ENCODE results near the gene NUP210. TPM values are rescaled to one million over a fixed set of nuclear protein-coding genes. Genes with fewer than 3 reads are reported as not detected.

The NUP210 gene
- polyA plus RNA-seq, 1 donor = 26.0 TPM

GRCh38 chr3:13308380-13308801 lies 111.7 kb downstream of the NUP210 start:
- DNase-seq = peak; percentile 18 to 26
- Histone ChIP-seq H3K27ac (ENCODE audit: low read length) (no peak overlapping the region), H3K4me3 (ENCODE audit: low read length) (no peak overlapping the region), H3K27me3 (ENCODE audit: control insufficient read depth, insufficient read depth, low read length) (peaks cover 7% of the 10 kb centered on the region), H3K4me1 (ENCODE audit: control insufficient read depth, insufficient read depth, low read length) (no peaks in the 10 kb centered on the region), H3K36me3 (ENCODE audit: control insufficient read depth, insufficient read depth, low read length) (no peaks in the 10 kb centered on the region), H3K9me3 (ENCODE audit: control insufficient read depth, low read depth, low read length) (no peaks in the 10 kb centered on the region)
- WGBS (ENCODE audit: insufficient coverage, low lambda C conversion rate) = no CpG with 5 or more reads among the region's 6 CpGs

GRCh38 chr3:13307041-13307440 lies 113.1 kb downstream of the NUP210 start:
- Histone ChIP-seq H3K4me3 (ENCODE audit: low read length) (no peak overlapping the region), H3K4me1 (ENCODE audit: control insufficient read depth, insufficient read depth, low read length) (no peaks in the 10 kb centered on the region), H3K27me3 (ENCODE audit: control insufficient read depth, insufficient read depth, low read length) (peaks cover 8% of the 10 kb centered on the region), H3K27ac (ENCODE audit: low read length) (no peak overlapping the region), H3K36me3 (ENCODE audit: control insufficient read depth, insufficient read depth, low read length) (no peaks in the 10 kb centered on the region), H3K9me3 (ENCODE audit: control insufficient read depth, low read depth, low read length) (no peaks in the 10 kb centered on the region)
- no peak for DNase-seq
- no CpG with 5 or more reads among the region's 11 CpGs for WGBS (ENCODE audit: insufficient coverage, low lambda C conversion rate)

DNA sequence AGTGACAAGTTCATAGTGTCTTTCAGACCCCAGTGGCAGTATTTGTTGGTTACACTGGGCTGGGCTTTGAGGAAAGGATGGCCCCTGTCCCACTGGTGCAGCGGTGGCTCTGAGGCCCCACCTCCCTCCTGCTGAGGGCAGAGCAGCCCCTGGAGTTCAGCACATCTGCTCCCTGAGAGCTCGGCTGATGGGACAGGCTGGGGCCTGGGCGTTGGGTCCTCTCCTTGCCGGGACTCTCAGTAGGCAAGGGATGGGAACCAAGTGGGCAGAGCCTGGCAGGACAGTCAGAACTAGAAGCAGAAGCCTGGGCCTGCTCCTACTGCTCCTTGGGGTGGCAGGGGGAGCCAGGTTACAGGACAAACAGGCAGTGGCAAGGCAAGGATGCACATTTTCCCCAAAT lies 114.5 kb downstream of the NUP210 start:
- DNase-seq = no peak
- H3K27ac ChIP-seq (ENCODE audit: low read length) = no peak overlapping the region
- H3K9me3 ChIP-seq (ENCODE audit: control insufficient read depth, low read depth, low read length) = no peaks in the 10 kb centered on the region
- H3K36me3 ChIP-seq (ENCODE audit: control insufficient read depth, insufficient read depth, low read length) = no peaks in the 10 kb centered on the region
- H3K27me3 ChIP-seq (ENCODE audit: control insufficient read depth, insufficient read depth, low read length) = peaks cover 8% of the 10 kb centered on the region
- no CpG with 5 or more reads among the region's 4 CpGs for WGBS (ENCODE audit: insufficient coverage, low lambda C conversion rate)
- no peak overlapping the region for H3K4me3 ChIP-seq (ENCODE audit: low read length)
- H3K4me1 ChIP-seq (ENCODE audit: control insufficient read depth, insufficient read depth, low read length) = no peaks in the 10 kb centered on the region

- Histone ChIP-seq H3K4me3 (ENCODE audit: low read length) (no peak overlapping the region), H3K9me3 (ENCODE audit: control insufficient read depth, low read depth, low read length) (no peaks in the 10 kb centered on the region), H3K36me3 (ENCODE audit: control insufficient read depth, insufficient read depth, low read length) (no peaks in the 10 kb centered on the region), H3K4me1 (ENCODE audit: control insufficient read depth, insufficient read depth, low read length) (no peaks in the 10 kb centered on the region), H3K27me3 (ENCODE audit: control insufficient read depth, insufficient read depth, low read length) (peaks cover 13% of the 10 kb centered on the region), H3K27ac (ENCODE audit: low read length) (no peak overlapping the region)
- no CpG with 5 or more reads among the region's 6 CpGs for WGBS (ENCODE audit: insufficient coverage, low lambda C conversion rate)
- DNase-seq = no peak
These were observed 116.7 kb downstream of the NUP210 start for GRCh38 chr3:13303410-13303809.

DNA sequence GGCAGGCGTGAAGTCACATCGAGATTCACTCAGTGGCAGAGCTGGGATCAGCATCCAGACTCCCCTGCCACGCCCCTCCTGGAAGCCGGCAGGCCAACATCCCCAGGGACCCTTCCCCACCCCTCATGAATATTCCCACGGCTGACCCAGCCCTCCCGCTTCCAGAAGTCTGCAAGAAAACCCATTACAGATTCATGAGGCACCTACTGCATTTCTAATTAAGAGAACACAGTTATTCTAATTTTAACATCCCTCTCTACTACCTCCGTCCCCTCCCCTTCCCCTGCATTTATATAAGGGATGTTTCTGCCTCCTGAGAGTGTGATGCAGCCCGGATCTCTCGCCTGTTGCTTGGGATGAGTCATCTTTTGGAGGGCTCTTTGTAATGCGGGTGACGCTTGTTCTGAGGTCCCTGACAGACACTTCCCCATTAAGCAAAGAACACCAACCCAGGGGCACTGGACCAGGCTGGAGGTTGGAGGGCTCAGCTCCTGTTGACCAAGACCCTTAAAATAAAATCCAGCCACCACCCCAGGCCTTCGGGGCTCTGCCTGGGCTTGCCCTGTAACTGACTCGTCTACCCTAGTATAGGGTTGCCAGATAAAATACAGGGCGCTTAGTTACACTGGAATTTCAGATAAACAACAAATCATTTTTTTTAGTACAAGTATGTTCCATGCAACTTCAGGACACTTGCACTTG lies 118.7 kb downstream of the NUP210 start:
- no peak for DNase-seq
- H3K4me3 ChIP-seq (ENCODE audit: low read length) = no peak overlapping the region
- H3K36me3 ChIP-seq (ENCODE audit: control insufficient read depth, insufficient read depth, low read length) = no peaks in the 10 kb centered on the region
- H3K27me3 ChIP-seq (ENCODE audit: control insufficient read depth, insufficient read depth, low read length) = peaks cover 23% of the 10 kb centered on the region
- no peaks in the 10 kb centered on the region for H3K9me3 ChIP-seq (ENCODE audit: control insufficient read depth, low read depth, low read length)
- WGBS (ENCODE audit: insufficient coverage, low lambda C conversion rate) = 67% methylated on average over 1 of the region's 14 CpGs
- no peaks in the 10 kb centered on the region for H3K4me1 ChIP-seq (ENCODE audit: control insufficient read depth, insufficient read depth, low read length)
- no peak overlapping the region for H3K27ac ChIP-seq (ENCODE audit: low read length)

GRCh38 chr3:13300546-13301285 lies 119.4 kb downstream of the NUP210 start:
- H3K4me1 ChIP-seq (ENCODE audit: control insufficient read depth, insufficient read depth, low read length) = no peaks in the 10 kb centered on the region
- peaks cover 23% of the 10 kb centered on the region for H3K27me3 ChIP-seq (ENCODE audit: control insufficient read depth, insufficient read depth, low read length)
- no peak for DNase-seq
- H3K4me3 ChIP-seq (ENCODE audit: low read length) = no peak overlapping the region
- H3K27ac ChIP-seq (ENCODE audit: low read length) = no peak overlapping the region
- no peaks in the 10 kb centered on the region for H3K36me3 ChIP-seq (ENCODE audit: control insufficient read depth, insufficient read depth, low read length)
- H3K9me3 ChIP-seq (ENCODE audit: control insufficient read depth, low read depth, low read length) = no peaks in the 10 kb centered on the region
- no CpG with 5 or more reads among the region's 5 CpGs for WGBS (ENCODE audit: insufficient coverage, low lambda C conversion rate)

- Histone ChIP-seq H3K4me1 (ENCODE audit: control insufficient read depth, insufficient read depth, low read length) (no peaks in the 10 kb centered on the region), H3K27ac (ENCODE audit: low read length) (no peak overlapping the region), H3K27me3 (ENCODE audit: control insufficient read depth, insufficient read depth, low read length) (peaks cover 25% of the 10 kb centered on the region), H3K4me3 (ENCODE audit: low read length) (no peak overlapping the region), H3K36me3 (ENCODE audit: control insufficient read depth, insufficient read depth, low read length) (no peaks in the 10 kb centered on the region), H3K9me3 (ENCODE audit: control insufficient read depth, low read depth, low read length) (no peaks in the 10 kb centered on the region)
- WGBS (ENCODE audit: insufficient coverage, low lambda C conversion rate) = no CpG with 5 or more reads among the region's 7 CpGs
- DNase-seq = no peak
These were observed 120.5 kb downstream of the NUP210 start for GRCh38 chr3:13299531-13300155.

DNA sequence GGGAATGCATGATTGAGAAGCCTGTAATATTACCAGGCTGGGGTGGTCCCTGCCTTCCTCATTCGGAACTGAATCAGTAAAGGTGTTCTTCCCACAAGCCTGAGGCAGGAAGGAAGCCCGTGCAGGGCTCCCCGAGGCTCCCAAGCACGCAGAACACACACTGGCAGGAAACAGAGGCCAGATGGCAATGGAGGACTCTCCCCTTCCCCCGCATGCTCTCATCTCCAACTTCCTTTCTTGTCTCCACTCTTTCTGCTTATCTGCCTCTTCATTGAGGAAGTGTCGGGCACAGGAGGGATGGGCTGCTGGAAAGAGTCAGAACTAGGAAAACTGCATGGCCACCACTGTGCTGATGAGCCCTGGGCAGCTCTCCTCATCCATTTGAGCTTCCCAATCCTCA lies 123.5 kb downstream of the NUP210 start:
- no peak overlapping the region for H3K4me3 ChIP-seq (ENCODE audit: low read length)
- H3K36me3 ChIP-seq (ENCODE audit: control insufficient read depth, insufficient read depth, low read length) = no peaks in the 10 kb centered on the region
- no CpG with 5 or more reads among the region's 6 CpGs for WGBS (ENCODE audit: insufficient coverage, low lambda C conversion rate)

GRCh38 chr3:13294442-13295351 lies 125.4 kb downstream of the NUP210 start:
- Histone ChIP-seq H3K36me3 (ENCODE audit: control insufficient read depth, insufficient read depth, low read length) (no peaks in the 10 kb centered on the region), H3K27ac (ENCODE audit: low read length) (no peak overlapping the region), H3K27me3 (ENCODE audit: control insufficient read depth, insufficient read depth, low read length) (peaks cover 24% of the 10 kb centered on the region), H3K9me3 (ENCODE audit: control insufficient read depth, low read depth, low read length) (no peaks in the 10 kb centered on the region), H3K4me1 (ENCODE audit: control insufficient read depth, insufficient read depth, low read length) (no peaks in the 10 kb centered on the region), H3K4me3 (ENCODE audit: low read length) (no peak overlapping the region)
- no CpG with 5 or more reads among the region's 18 CpGs for WGBS (ENCODE audit: insufficient coverage, low lambda C conversion rate)
- DNase-seq = no peak

More for the DNA sequence above, 123.5 kb downstream of the NUP210 start:
- Histone ChIP-seq H3K4me1 (ENCODE audit: control insufficient read depth, insufficient read depth, low read length) (no peaks in the 10 kb centered on the region), H3K9me3 (ENCODE audit: control insufficient read depth, low read depth, low read length) (no peaks in the 10 kb centered on the region), H3K27ac (ENCODE audit: low read length) (no peak overlapping the region), H3K27me3 (ENCODE audit: control insufficient read depth, insufficient read depth, low read length) (peaks cover 22% of the 10 kb centered on the region)
- no peak for DNase-seq

GRCh38 chr3:13292375-13292774 lies 127.7 kb downstream of the NUP210 start:
- no CpG with 5 or more reads among the region's 3 CpGs for WGBS (ENCODE audit: insufficient coverage, low lambda C conversion rate)
- no peak overlapping the region for H3K27ac ChIP-seq (ENCODE audit: low read length)
- peaks cover 15% of the 10 kb centered on the region for H3K27me3 ChIP-seq (ENCODE audit: control insufficient read depth, insufficient read depth, low read length)
- no peaks in the 10 kb centered on the region for H3K9me3 ChIP-seq (ENCODE audit: control insufficient read depth, low read depth, low read length)
- H3K36me3 ChIP-seq (ENCODE audit: control insufficient read depth, insufficient read depth, low read length) = no peaks in the 10 kb centered on the region
- H3K4me1 ChIP-seq (ENCODE audit: control insufficient read depth, insufficient read depth, low read length) = no peaks in the 10 kb centered on the region
- no peak overlapping the region for H3K4me3 ChIP-seq (ENCODE audit: low read length)
- DNase-seq = no peak

Measured in large intestine (tissue), 3 donors.